Measurements from ENCODE around the gene ZNF513.

DNA sequence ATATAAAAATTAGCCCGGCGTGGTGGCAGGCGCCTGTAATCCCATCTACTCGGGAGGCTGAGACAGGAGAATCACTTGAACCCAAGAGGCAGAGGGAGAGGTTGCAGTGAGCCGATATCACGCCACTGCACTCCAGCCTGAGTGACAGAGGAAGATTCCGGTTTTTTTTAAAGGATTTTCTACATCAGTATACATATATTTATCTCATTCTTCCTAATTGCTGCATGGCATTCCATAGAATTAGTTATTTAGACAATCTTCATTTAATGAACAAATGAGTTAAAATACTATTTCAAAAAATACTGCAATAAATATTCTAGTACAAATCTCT, 26.0 kb downstream of the ZNF513 start:
- TF ChIP-seq, protein P1, sequence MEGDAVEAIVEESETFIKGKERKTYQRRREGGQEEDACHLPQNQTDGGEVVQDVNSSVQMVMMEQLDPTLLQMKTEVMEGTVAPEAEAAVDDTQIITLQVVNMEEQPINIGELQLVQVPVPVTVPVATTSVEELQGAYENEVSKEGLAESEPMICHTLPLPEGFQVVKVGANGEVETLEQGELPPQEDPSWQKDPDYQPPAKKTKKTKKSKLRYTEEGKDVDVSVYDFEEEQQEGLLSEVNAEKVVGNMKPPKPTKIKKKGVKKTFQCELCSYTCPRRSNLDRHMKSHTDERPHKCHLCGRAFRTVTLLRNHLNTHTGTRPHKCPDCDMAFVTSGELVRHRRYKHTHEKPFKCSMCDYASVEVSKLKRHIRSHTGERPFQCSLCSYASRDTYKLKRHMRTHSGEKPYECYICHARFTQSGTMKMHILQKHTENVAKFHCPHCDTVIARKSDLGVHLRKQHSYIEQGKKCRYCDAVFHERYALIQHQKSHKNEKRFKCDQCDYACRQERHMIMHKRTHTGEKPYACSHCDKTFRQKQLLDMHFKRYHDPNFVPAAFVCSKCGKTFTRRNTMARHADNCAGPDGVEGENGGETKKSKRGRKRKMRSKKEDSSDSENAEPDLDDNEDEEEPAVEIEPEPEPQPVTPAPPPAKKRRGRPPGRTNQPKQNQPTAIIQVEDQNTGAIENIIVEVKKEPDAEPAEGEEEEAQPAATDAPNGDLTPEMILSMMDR (IDR thresholded peaks at IDR 0.05), result no peak
- no peak for TF ChIP-seq POLR2A (IDR thresholded peaks at IDR 0.05)

Data from esophagus squamous epithelium (tissue), 4 donors.